ENCODE measurements around the gene ADGRD2.

GRCh38 chr9:124512806-124513204 is 62.6 kb downstream of the ADGRD2 start:
- no peak for TF ChIP-seq CTCF (CRISPR knock-in tag; IDR thresholded peaks at IDR 0.05)
- TF ChIP-seq TBX2 (CRISPR knock-in tag; IDR thresholded peaks at IDR 0.05; ENCODE audit: borderline replicate concordance), result no peak
- no peak for TF ChIP-seq TAF1 (CRISPR knock-in tag; IDR thresholded peaks at IDR 0.05)
- TF ChIP-seq SSRP1 (CRISPR knock-in tag; IDR thresholded peaks at IDR 0.05), result no peak
- no peak for TF ChIP-seq PATZ1 (CRISPR knock-in tag; IDR thresholded peaks at IDR 0.05)
- no peak for TF ChIP-seq GMEB2 (CRISPR knock-in tag; IDR thresholded peaks at IDR 0.05; ENCODE audit: low read depth)

Measured in HepG2 (cell line).